ENCODE measurements around the gene DALRD3.
"Not testable (repeated sequence)": the region's sequence is repeated elsewhere in the genome, so short reads cannot be mapped to it uniquely, and the experiment has no call there.

DNA sequence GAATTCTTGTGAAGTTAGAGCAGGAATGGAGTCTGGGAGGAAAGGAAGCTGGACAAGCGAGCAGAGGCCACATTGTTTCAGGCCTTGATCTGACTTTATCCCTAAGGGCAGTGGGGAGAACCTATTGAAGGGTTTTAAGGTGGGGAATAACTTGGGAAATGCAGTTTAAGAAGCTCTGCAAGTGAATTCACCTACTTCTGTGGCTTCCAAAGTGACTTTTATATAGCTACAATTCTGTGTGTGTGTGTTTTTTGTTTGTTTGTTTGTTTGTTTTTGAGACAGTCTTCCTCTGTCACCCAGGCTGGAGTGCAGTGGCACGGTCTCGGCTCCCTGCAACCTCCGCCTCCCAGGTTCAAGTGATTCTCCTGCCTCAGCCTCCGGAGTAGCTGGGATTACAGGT is 9.8 kb downstream of the DALRD3 start:
- TF ChIP-seq CTCF (conservative IDR thresholded peaks at IDR 0.05; ENCODE audit: low read depth in 2 of 2); POLR2AphosphoS5 (IDR thresholded peaks at IDR 0.05; ENCODE audit: low read depth); CREB1 (CRISPR knock-in tag; IDR thresholded peaks at IDR 0.05; ENCODE audit: low read depth); REST (IDR thresholded peaks at IDR 0.05; ENCODE audit: unreplicated experiment); EZH2 (IDR thresholded peaks at IDR 0.05; ENCODE audit: low read depth, unreplicated experiment); NANOG (IDR thresholded peaks at IDR 0.05; ENCODE audit: borderline replicate concordance); EZH2phosphoT487 (IDR thresholded peaks at IDR 0.05; ENCODE audit: unreplicated experiment); ZNF114 (CRISPR knock-in tag; IDR thresholded peaks at IDR 0.05): not testable (repeated sequence)

All from GM23338 (cell line).